ENCODE results near the gene MAST4. TPM values are rescaled to one million over a fixed set of nuclear protein-coding genes. Genes with fewer than 3 reads are reported as not detected.

Gene MAST4
- total and polyA plus RNA-seq, 2 donors: 12.9 to 69.1 TPM

DNA sequence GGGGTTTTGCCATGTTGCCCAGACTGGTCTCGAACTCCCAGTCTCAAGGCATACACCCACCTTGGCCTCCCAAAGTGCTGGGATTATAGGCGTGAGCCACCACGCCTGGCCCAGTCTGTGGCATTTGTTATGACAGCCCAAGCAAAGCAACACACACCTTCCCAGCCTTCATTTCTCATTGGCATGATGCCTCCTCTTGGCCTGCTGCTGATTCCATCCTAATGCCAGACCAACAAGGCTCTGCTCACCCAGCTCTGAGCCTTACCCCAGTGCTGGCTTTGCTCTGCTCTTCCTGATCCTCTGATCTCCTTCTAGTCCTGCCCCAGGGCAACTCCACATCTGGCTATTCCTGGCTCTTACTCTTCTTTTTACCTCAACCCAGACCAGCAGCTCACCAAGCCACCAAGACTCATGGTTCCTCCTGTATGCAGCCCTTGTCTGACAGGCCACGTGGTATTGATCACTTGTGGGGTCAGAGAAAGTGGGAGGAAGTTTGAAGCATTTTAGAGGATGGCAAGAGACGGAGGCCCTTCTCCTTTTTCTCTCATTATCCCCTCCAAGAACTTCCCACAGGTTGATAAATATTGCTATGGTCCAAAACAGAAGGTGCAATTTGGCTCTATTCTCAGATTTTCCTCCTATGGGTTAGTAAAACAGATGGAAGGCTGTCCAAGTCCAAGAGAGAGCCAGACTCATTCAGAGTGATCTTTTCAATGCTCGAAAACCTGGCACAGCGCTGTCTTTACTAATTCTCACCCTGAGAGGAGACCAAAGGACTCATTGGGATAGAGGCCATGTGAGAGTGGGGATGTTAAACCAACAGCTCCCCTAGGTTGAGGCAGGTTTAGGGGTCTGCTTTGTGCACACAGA, 599.4 kb downstream of the MAST4 start:
- Histone ChIP-seq H3K36me3 (ENCODE audit: insufficient read depth) (no peaks in the 10 kb centered on the region), H3K4me3 (ENCODE audit: low read depth, low read length) (no peak overlapping the region), H3K27ac (ENCODE audit: low read depth) (no peak overlapping the region), H3K4me1 (ENCODE audit: insufficient read depth) (peaks cover 2% of the 10 kb centered on the region)
- DNase-seq (ENCODE audit: extremely low spot score): no peak
- whole genome bisulfite sequencing: 94% methylated on average over 7 of the region's 7 CpGs

DNA sequence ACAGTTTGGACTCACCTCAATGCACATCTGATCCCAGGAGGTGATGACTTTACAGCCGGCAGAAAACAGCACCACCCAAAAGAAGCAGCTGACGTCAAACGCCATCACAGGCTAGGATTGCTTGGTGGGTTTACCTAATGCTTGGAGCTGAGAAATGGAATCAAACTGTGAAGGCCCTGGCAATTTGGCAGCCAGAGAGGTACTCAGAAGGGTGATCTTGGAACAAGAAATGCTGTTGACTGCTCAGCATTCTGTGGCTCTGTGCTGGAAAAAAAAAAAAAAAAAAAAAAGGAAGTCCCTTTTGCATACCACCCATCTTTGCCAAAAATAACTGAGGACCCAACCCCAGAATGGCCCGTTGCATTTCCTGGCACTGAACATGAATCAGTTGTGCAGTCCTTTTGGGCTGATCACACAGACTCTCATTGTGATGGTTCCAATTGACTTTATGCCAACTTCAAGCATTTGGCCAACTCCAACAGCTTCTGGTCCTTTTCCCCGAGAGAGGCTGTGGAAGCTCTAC, 600.4 kb downstream of the MAST4 start, which contains the start of gene CD180:
Gene CD180, minus strand, starts transcription at position 263 of the 523 bp plus-strand sequence. Its CDS starts 158 bp downstream, at position 105.
- Histone ChIP-seq H3K4me3 (ENCODE audit: low read depth, low read length) (no peak within 1 kb of the TSS), H3K27ac (ENCODE audit: low read depth) (no peak within 1 kb of the TSS)
- DNase-seq (ENCODE audit: extremely low spot score): no peak

DNA sequence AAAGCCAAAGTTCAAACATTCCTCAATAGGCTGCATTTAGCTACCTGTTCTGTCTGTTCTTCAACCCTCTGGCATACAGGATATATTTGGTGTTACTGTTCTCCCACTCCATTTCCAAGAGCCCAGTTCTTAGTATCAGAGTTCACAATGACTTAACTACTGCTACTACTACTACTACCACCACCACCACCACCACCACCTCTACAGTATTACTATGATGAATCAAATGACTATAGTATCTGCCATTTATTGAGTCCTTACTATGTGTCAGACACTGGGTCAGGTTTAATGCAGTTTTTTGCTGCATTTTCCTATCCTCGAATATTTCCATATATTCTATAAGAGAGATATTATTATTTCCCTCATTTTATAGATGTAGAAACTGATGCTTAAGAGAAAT, 601.3 kb downstream of the MAST4 start:
- 96% methylated on average over 1 of the region's 1 CpG for WGBS
- H3K27ac ChIP-seq (ENCODE audit: low read depth): no peak overlapping the region
- H3K4me1 ChIP-seq (ENCODE audit: insufficient read depth): peaks cover 2% of the 10 kb centered on the region

More for the DNA sequence above, 600.4 kb downstream of the MAST4 start, which contains the start of gene CD180:
- H3K36me3 ChIP-seq (ENCODE audit: insufficient read depth): no peaks in the 10 kb centered on the region
- WGBS: 53% methylated on average over 5 of the region's 5 CpGs
- peaks cover 2% of the 10 kb centered on the region for H3K4me1 ChIP-seq (ENCODE audit: insufficient read depth)

DNA sequence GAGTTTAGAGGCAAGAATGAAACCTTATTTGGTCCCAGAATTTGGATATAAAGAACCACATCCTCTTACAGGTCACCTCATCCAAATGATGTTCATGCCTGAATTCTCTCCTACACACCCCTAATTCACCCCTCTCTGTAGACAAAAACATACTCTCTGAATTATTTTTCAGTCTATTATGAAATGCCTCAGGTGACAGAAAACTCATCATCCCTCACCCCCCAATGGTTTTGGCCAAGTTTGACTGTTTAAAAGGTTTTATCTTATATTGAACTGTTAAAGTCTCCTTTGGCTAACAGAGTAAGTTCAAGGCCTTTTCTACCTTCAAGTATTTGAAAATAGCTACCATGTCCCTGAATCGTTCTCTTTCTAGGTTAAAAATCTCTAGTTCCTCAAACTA, 602.7 kb downstream of the MAST4 start:
- Histone ChIP-seq H3K4me3 (ENCODE audit: low read depth, low read length) (no peak overlapping the region), H3K27ac (ENCODE audit: low read depth) (no peak overlapping the region), H3K36me3 (ENCODE audit: insufficient read depth) (no peaks in the 10 kb centered on the region), H3K4me1 (ENCODE audit: insufficient read depth) (peaks cover 2% of the 10 kb centered on the region)
- no peak for DNase-seq (ENCODE audit: extremely low spot score)
- 79% methylated on average over 1 of the region's 1 CpG for WGBS

More for the DNA sequence above, 601.3 kb downstream of the MAST4 start:
- Histone ChIP-seq H3K36me3 (ENCODE audit: insufficient read depth) (no peaks in the 10 kb centered on the region), H3K4me3 (ENCODE audit: low read depth, low read length) (no peak overlapping the region)
- DNase-seq (ENCODE audit: extremely low spot score): no peak

DNA sequence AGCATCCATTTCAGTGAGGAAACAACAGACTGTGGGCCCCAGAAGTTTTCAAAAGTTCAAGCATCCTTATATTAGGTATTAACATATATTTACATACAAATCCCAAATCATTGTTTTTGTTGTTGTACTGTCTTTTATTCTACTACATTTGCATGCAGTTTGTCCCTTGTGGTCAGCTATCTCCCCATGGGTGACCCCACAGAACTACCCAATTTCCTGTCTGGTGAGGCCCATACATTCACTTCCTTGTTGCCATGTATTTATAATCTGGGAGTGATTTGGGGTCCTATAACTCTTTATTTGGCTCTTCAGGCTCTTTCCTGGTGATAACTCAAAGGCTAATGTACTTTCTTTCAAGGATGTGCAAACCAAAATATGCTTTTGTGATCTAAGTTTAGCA, 603.7 kb downstream of the MAST4 start:
- no peak for DNase-seq (ENCODE audit: extremely low spot score)
- H3K4me1 ChIP-seq (ENCODE audit: insufficient read depth): peaks cover under 1% of the 10 kb centered on the region
- H3K27ac ChIP-seq (ENCODE audit: low read depth): no peak overlapping the region
- H3K36me3 ChIP-seq (ENCODE audit: insufficient read depth): no peaks in the 10 kb centered on the region
- H3K4me3 ChIP-seq (ENCODE audit: low read depth, low read length): no peak overlapping the region

DNA sequence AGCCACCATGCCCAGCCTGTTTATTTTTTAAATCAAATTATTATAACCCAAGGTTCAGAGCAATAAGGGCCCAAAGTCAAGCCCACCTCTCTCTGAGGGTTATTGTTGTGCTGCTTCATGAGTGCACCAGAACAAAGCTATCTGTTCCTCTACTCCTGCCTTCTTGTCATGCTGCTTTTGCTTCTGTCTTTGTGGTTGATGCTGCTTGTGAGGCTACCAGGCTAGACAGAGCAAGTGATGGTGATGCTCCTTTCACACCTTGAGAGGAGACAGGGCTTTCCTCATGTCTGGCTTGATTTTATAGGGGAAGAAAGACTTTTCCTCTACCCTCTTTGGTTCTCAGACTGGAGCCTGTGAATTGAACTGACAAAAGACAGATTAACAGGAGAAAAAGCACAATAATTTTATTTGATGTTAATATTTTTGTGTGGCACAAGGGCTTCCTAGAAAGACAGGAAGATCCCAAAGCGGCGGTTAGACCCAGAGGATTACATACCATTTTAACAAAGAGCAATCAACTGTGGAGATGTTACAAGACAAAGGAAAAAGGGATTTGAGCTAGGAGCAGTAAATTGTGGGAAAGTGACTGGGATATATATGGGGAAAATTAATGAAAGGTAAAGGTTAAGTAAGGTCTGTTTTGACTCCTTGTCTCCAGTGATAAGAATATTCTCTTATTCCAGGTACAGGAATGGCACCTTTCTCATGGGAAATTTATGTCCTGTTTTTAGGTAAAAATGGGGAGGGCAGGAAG, 604.8 kb downstream of the MAST4 start:
- Histone ChIP-seq H3K27ac (ENCODE audit: low read depth) (no peak overlapping the region), H3K4me1 (ENCODE audit: insufficient read depth) (peaks cover 3% of the 10 kb centered on the region), H3K4me3 (ENCODE audit: low read depth, low read length) (no peak overlapping the region), H3K36me3 (ENCODE audit: insufficient read depth) (no peaks in the 10 kb centered on the region)
- no peak for DNase-seq (ENCODE audit: extremely low spot score)
- WGBS: 97% methylated on average over 2 of the region's 2 CpGs

DNA sequence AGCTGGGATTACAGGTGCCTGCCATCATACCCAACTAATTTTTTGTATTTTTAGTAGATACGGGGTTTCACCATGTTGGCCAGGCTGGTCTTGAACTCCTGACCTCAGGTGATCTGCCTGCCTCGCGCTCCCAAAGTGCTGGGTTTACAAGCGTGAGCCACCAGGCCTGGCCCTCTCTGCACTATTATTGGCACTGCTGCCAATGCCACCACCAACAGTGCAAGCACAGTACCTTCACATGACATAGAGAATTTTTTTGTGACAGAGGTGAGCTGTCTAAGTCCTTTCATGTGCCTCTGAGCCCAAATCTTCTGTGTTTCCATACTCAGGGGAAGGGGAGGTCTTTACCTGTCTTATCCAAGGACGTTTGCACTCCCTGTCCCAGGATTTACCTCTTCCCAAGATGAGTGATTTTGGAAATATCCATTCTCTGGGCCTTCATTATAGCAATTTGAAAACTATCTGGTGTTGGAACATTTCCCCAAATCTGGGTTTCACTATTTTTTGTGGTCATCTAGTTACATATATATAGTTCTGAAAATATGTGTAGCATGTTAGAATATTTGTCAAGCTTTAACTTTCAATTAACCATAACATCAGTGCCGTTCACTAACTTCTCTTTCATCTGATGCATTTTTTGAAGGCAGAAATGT, 605.8 kb downstream of the MAST4 start:
- DNase-seq (ENCODE audit: extremely low spot score): no peak
- no peaks in the 10 kb centered on the region for H3K36me3 ChIP-seq (ENCODE audit: insufficient read depth)
- H3K4me1 ChIP-seq (ENCODE audit: insufficient read depth): peaks cover 4% of the 10 kb centered on the region
- H3K27ac ChIP-seq (ENCODE audit: low read depth): no peak overlapping the region
- 76% methylated on average over 6 of the region's 6 CpGs for WGBS
- no peak overlapping the region for H3K4me3 ChIP-seq (ENCODE audit: low read depth, low read length)

DNA sequence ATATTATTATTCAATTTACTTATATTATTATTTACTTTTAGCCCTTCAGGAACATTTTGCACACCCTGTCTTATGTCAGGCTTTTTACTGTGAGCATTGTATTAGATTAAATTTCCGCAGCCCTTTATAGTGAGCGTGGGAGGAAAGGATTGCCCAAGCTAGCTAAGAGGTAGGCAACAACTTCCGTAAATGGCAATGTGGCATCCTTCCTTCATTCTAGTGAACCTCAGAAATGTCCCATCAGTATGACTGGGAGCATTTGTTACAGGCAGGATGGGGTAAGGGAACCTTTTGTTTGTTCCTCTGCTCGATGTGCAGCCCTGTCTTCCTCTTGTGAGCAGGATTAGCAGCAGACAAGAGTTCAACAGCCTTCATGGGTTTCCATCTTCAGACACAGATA, 606.6 kb downstream of the MAST4 start:
- Histone ChIP-seq H3K4me1 (ENCODE audit: insufficient read depth) (peaks cover 4% of the 10 kb centered on the region), H3K27ac (ENCODE audit: low read depth) (no peak overlapping the region)
- no peak for DNase-seq (ENCODE audit: extremely low spot score)

DNA sequence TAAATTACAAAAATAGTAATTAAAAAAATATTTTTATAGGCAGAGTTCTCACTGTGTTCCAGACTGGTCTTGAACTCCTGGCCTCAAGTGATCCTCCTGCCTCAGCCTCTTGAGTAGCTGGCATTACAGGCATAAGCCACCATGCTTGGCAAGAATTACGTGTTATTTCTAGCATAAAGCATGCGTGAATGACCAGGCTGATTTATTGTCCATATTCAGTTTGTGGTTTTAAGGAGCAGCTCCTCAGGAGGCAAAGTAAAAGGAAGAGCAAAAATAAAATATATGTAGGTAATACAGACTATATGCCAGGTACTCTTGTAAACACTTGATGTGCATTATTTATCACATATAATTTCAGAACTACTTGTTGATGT, 607.5 kb downstream of the MAST4 start:
- Histone ChIP-seq H3K4me1 (ENCODE audit: insufficient read depth) (peaks cover 4% of the 10 kb centered on the region), H3K36me3 (ENCODE audit: insufficient read depth) (no peaks in the 10 kb centered on the region), H3K27ac (ENCODE audit: low read depth) (no peak overlapping the region), H3K4me3 (ENCODE audit: low read depth, low read length) (no peak overlapping the region)
- no peak for DNase-seq (ENCODE audit: extremely low spot score)
- WGBS: 35% methylated on average over 2 of the region's 2 CpGs

More for the DNA sequence above, 606.6 kb downstream of the MAST4 start:
- Histone ChIP-seq H3K4me3 (ENCODE audit: low read depth, low read length) (no peak overlapping the region), H3K36me3 (ENCODE audit: insufficient read depth) (no peaks in the 10 kb centered on the region)
- WGBS: 90% methylated on average over 4 of the region's 4 CpGs

DNA sequence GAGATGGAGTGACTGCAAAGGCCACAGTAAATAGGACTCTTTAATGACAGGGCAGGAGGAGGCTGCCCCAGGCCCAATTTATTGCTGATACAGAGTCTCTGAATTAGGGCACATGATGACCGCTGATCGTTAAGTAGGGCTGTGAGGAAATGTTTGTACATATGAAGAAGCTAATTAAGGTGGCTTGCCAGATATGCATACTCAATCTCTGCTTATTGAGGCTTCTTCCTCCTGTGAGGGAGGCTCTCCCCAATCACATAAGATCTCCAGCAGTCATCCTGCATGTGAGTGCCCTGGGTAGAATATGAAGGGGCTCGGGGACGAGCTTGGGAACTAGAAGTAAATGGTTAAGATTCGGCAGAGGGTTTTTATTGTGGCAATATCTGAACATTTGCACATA, 608.6 kb downstream of the MAST4 start:
- WGBS: 66% methylated on average over 5 of the region's 5 CpGs
- no peak overlapping the region for H3K27ac ChIP-seq (ENCODE audit: low read depth)
- H3K36me3 ChIP-seq (ENCODE audit: insufficient read depth): no peaks in the 10 kb centered on the region

DNA sequence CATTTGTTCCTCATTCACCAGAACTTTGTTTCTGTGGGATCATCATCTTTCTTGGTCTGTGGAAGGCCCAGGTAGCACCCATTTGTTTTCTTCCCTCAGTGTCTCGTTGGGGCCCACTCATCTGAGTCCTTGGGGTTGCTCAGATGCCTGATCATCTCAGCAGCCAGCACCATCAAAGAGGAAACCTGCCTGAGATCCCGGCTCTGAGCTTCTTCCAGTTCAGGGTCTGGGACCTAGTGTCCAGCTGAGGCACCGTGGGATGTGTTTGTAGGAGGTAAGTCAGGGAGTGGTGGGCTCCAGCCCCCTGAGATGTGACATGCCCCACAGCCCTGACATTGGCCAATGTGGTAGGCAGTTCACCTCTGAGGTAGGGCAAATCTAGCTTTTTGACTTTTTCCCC, 609.8 kb downstream of the MAST4 start:
- Histone ChIP-seq H3K36me3 (ENCODE audit: insufficient read depth) (no peaks in the 10 kb centered on the region), H3K4me3 (ENCODE audit: low read depth, low read length) (no peak overlapping the region), H3K4me1 (ENCODE audit: insufficient read depth) (peaks cover 4% of the 10 kb centered on the region), H3K27ac (ENCODE audit: low read depth) (peak overlapping the region; percentile 31)
- DNase-seq (ENCODE audit: extremely low spot score): no peak
- 91% methylated on average over 3 of the region's 3 CpGs for WGBS

More for the DNA sequence above, 608.6 kb downstream of the MAST4 start:
- DNase-seq (ENCODE audit: extremely low spot score): no peak
- H3K4me1 ChIP-seq (ENCODE audit: insufficient read depth): peaks cover 4% of the 10 kb centered on the region
- H3K4me3 ChIP-seq (ENCODE audit: low read depth, low read length): no peak overlapping the region

DNA sequence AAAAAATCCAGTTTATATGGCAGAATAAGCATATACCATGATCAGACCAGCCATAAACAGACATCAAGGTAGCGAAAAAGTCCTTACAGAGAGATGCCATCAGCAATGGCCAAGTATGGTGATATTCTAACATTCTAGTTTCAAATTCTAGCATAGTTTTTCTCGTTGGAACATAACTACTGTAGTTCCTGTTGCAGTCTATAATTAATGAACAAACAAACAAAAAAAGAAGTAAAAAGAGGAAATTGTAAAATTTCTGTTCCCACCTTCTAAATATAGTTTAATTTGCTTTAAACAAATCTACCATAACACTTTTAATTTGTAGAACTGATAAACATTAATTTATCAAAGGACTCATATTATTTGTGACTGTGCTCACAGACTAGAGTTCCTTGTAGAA, 610.3 kb downstream of the MAST4 start:
- Histone ChIP-seq H3K4me1 (ENCODE audit: insufficient read depth) (peaks cover 4% of the 10 kb centered on the region), H3K4me3 (ENCODE audit: low read depth, low read length) (no peak overlapping the region), H3K36me3 (ENCODE audit: insufficient read depth) (no peaks in the 10 kb centered on the region), H3K27ac (ENCODE audit: low read depth) (no peak overlapping the region)
- no peak for DNase-seq (ENCODE audit: extremely low spot score)
- WGBS: 79% methylated on average over 2 of the region's 2 CpGs

DNA sequence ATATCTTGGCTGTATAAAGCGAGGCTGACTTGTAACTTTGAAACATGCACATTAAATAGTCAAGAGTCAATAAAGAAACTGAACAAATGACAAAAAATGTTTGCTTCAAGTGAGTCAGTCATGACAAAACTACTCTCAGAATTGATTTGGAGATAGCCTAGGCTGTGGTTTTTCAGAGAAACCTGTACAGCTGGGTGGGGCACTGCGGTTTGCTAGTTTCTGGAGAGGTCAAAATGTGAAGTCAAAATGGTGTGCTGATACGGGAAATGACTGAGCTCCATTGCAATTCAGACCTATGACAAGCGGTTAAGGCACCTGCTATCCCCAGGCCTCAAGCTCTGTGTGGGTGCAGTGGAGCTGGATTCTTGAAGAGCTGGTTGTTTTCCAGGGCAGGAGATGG, 610.7 kb downstream of the MAST4 start:
- Histone ChIP-seq H3K4me3 (ENCODE audit: low read depth, low read length) (no peak overlapping the region), H3K27ac (ENCODE audit: low read depth) (no peak overlapping the region), H3K4me1 (ENCODE audit: insufficient read depth) (peaks cover 4% of the 10 kb centered on the region), H3K36me3 (ENCODE audit: insufficient read depth) (no peaks in the 10 kb centered on the region)
- WGBS: 85% methylated on average over 4 of the region's 4 CpGs
- peak; percentile 67 for DNase-seq (ENCODE audit: extremely low spot score)

Data from urinary bladder (tissue), 4 donors.